ENCODE measurements around the gene ZNF728.
"Not testable (repeated sequence)": the region's sequence is repeated elsewhere in the genome, so short reads cannot be mapped to it uniquely, and the experiment has no call there.

ZNF728 gene

GRCh38 chr19:23002690-23003422 is at the start of gene ZNF728:
TSS of gene ZNF728 (minus strand) at chr19:23003176. CDS start at chr19:23003030, 146 bp downstream.
- H3K4me3 ChIP-seq (ENCODE audit: low read depth, low read length) = peak within 1 kb of the TSS; percentile 55
- peak; percentile 50 for DNase-seq (ENCODE audit: low read depth)
- TF ChIP-seq CTCF (IDR thresholded peaks at IDR 0.05; ENCODE audit: control insufficient read depth, extremely low read depth, insufficient read depth) = no peak

GRCh38 chr19:23052349-23052748 is 49.4 kb upstream of the ZNF728 start:
- no peak overlapping the region for H3K4me3 ChIP-seq (ENCODE audit: low read depth, low read length)
- no peak for DNase-seq (ENCODE audit: low read depth)
- no peak for TF ChIP-seq CTCF (IDR thresholded peaks at IDR 0.05; ENCODE audit: control insufficient read depth, extremely low read depth, insufficient read depth)

- no peak overlapping the region for H3K4me3 ChIP-seq (ENCODE audit: low read depth, low read length)
- no peak for TF ChIP-seq CTCF (IDR thresholded peaks at IDR 0.05; ENCODE audit: control insufficient read depth, extremely low read depth, insufficient read depth)
- DNase-seq (ENCODE audit: low read depth) = no peak
Observed at GRCh38 chr19:23049256-23049655, 46.3 kb upstream of the ZNF728 start.

- no peak overlapping the region for H3K4me3 ChIP-seq (ENCODE audit: low read depth, low read length)
- no peak for TF ChIP-seq CTCF (IDR thresholded peaks at IDR 0.05; ENCODE audit: control insufficient read depth, extremely low read depth, insufficient read depth)
- no peak for DNase-seq (ENCODE audit: low read depth)
Observed at GRCh38 chr19:23046743-23047142, 43.8 kb upstream of the ZNF728 start.

GRCh38 chr19:23033721-23034120 is 30.7 kb upstream of the ZNF728 start:
- no peak for DNase-seq (ENCODE audit: low read depth)
- no peak overlapping the region for H3K4me3 ChIP-seq (ENCODE audit: low read depth, low read length)
- TF ChIP-seq CTCF (IDR thresholded peaks at IDR 0.05; ENCODE audit: control insufficient read depth, extremely low read depth, insufficient read depth) = no peak

- TF ChIP-seq CTCF (IDR thresholded peaks at IDR 0.05; ENCODE audit: control insufficient read depth, extremely low read depth, insufficient read depth) = no peak
- H3K4me3 ChIP-seq (ENCODE audit: low read depth, low read length) = no peak overlapping the region
- no peak for DNase-seq (ENCODE audit: low read depth)
Observed at GRCh38 chr19:23015660-23016059, 12.7 kb upstream of the ZNF728 start.

- not testable (repeated sequence) for H3K4me3 ChIP-seq (ENCODE audit: low read depth, low read length); DNase-seq (ENCODE audit: low read depth)
Observed at GRCh38 chr19:22994957-22995356, 8.0 kb downstream of the ZNF728 start.

All from LNCaP clone FGC (cell line).